Mesenchymal stem cell (in vitro differentiated cells and primary cell): ENCODE results near the gene NMNAT1.

Source experiments
- DNase-seq: peaks from one replicate; pipeline ENCODE4 v3.0.0-alpha.2; 2013
- H2AFZ ChIP-seq: one replicate; pipeline ENCODE4 v1.6.1; 2013; ENCODE audit warnings: low read depth, mild to moderate bottlenecking, control low read depth, inconsistent platforms, low read length, moderate library complexity
- H2AK5ac ChIP-seq: 2 replicates; pipeline ENCODE4 v1.6.1; 2013; ENCODE audit warnings: low read length, moderate library complexity, mild to moderate bottlenecking, inconsistent platforms; ENCODE audit not compliant: severe bottlenecking
- H2BK120ac ChIP-seq: one replicate; pipeline ENCODE4 v1.6.1; 2013; ENCODE audit warnings: low read depth, mild to moderate bottlenecking, inconsistent platforms, low read length, moderate library complexity
- H2BK12ac ChIP-seq, 2 experiments: one replicate each; pipeline ENCODE4 v1.6.1; 2013; ENCODE audit warnings: inconsistent platforms in 2 of 2, low read length in 2 of 2, mild to moderate bottlenecking in 2 of 2, moderate library complexity in 2 of 2, control low read depth in 1 of 2
- H2BK15ac ChIP-seq: one replicate; pipeline ENCODE4 v1.6.1; 2013; ENCODE audit warnings: mild to moderate bottlenecking, low read depth, inconsistent platforms; ENCODE audit not compliant: poor library complexity, severe bottlenecking
- H2BK5ac ChIP-seq: 2 replicates; pipeline ENCODE4 v1.6.1; 2013; ENCODE audit warnings: low read depth, mild to moderate bottlenecking, low read length, control low read depth, inconsistent platforms; ENCODE audit not compliant: poor library complexity, severe bottlenecking
- H3K14ac ChIP-seq, 2 experiments: one replicate each; pipeline ENCODE4 v1.6.1; 2013; ENCODE audit warnings: inconsistent platforms in 2 of 2, low read length in 2 of 2, control low read depth in 1 of 2, mild to moderate bottlenecking in 1 of 2, moderate library complexity in 1 of 2
- H3K18ac ChIP-seq, 2 experiments: one replicate each; pipeline ENCODE4 v1.6.1; 2013; ENCODE audit warnings: inconsistent platforms in 2 of 2, low read length in 2 of 2, control low read depth in 1 of 2, low read depth in 1 of 2, mild to moderate bottlenecking in 1 of 2
- H3K23ac ChIP-seq, 2 experiments: one replicate each; pipeline ENCODE4 v1.6.1; 2013; ENCODE audit warnings: inconsistent platforms in 2 of 2, low read length in 2 of 2, mild to moderate bottlenecking in 2 of 2, moderate library complexity in 2 of 2, control low read depth in 1 of 2
- H3K27ac ChIP-seq: 2 replicates; pipeline ENCODE4 v1.5.1; 2013; ENCODE audit warnings: mild to moderate bottlenecking, moderate library complexity, low read length, control low read depth, inconsistent platforms; ENCODE audit not compliant: poor library complexity, severe bottlenecking
- H3K27me3 ChIP-seq, 2 experiments: 2 replicates each; pipeline versions ENCODE4 v1.6.1 to v1.7.0; 2013; ENCODE audit warnings: low read length in 2 of 2, mild to moderate bottlenecking in 2 of 2, moderate library complexity in 2 of 2, control low read depth in 1 of 2, inconsistent platforms in 1 of 2; ENCODE audit not compliant: control insufficient read depth in 1 of 2, insufficient read depth in 1 of 2
- H3K36me3 ChIP-seq, 2 experiments: 2 replicates each; pipeline versions ENCODE4 v1.6.1 to v1.7.0; 2013; ENCODE audit warnings: low read length in 2 of 2, control low read depth in 1 of 2, inconsistent platforms in 1 of 2, low read depth in 1 of 2, mild to moderate bottlenecking in 1 of 2; ENCODE audit not compliant: insufficient read depth in 2 of 2, control insufficient read depth in 1 of 2
- H3K4ac ChIP-seq, 2 experiments: one replicate each; pipeline ENCODE4 v1.6.1; 2013; ENCODE audit warnings: inconsistent platforms in 2 of 2, low read length in 2 of 2, mild to moderate bottlenecking in 2 of 2, moderate library complexity in 2 of 2, control low read depth in 1 of 2, low read depth in 1 of 2
- H3K4me1 ChIP-seq: 2 replicates; pipeline ENCODE4 v1.6.1; 2013; ENCODE audit warnings: low read depth, low read length, control low read depth; ENCODE audit not compliant: control insufficient read depth, insufficient read depth
- H3K4me2 ChIP-seq: 2 replicates; pipeline ENCODE4 v1.6.1; 2013; ENCODE audit warnings: low read length, mild to moderate bottlenecking, inconsistent platforms; ENCODE audit not compliant: poor library complexity, severe bottlenecking
- H3K4me3 ChIP-seq, 2 experiments: 2 replicates each; pipeline versions ENCODE4 v1.5.1 to v1.7.0; 2013; ENCODE audit warnings: low read length in 2 of 2, mild to moderate bottlenecking in 2 of 2, control low read depth in 1 of 2, low read depth in 1 of 2; ENCODE audit not compliant: insufficient read depth in 1 of 2
- H3K79me1 ChIP-seq: replicated peaks from 2 replicates; pipeline ENCODE4 v1.6.1; 2013; ENCODE audit warnings: mild to moderate bottlenecking, control low read depth, low read length, inconsistent platforms; ENCODE audit not compliant: poor library complexity, severe bottlenecking
- H3K9ac ChIP-seq: 2 replicates; pipeline ENCODE4 v1.7.0; 2013; ENCODE audit warnings: mild to moderate bottlenecking, low read length, moderate library complexity
- H3K9me3 ChIP-seq: 2 replicates; pipeline ENCODE4 v1.7.0; 2013; ENCODE audit warnings: mild to moderate bottlenecking, low read length; ENCODE audit not compliant: control insufficient read depth
- H4K8ac ChIP-seq: one replicate; pipeline ENCODE4 v1.6.1; 2013; ENCODE audit warnings: inconsistent platforms, mild to moderate bottlenecking, low read length, moderate library complexity
- H4K91ac ChIP-seq: one replicate; pipeline ENCODE4 v1.6.1; 2013; ENCODE audit warnings: mild to moderate bottlenecking, low read length, inconsistent platforms
- WGBS: methylation state at CpG from one replicate; pipeline ENCODE4 v1.1.7; 2013; ENCODE audit warnings: mixed read lengths; 5-methylcytosine and 5-hydroxymethylcytosine counted together

The NMNAT1 gene

DNA sequence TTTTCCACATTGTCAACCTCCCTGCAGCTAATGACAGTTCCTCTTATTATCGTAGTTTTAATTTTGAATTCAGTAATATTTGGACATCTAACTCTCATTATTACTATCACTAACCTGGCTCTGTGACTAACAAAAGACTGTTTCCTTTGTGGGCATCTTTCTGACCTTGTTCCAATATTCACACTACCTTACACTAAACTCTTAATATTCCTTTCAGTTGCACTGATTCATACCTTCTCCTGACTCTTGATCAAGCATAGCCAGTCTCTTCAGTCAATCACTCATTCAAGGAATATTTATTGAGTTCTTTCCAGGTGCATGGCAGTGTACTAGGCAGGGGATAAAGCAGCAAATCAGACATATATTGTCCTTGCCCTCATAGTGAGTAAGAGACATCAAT is 25.4 kb upstream of the NMNAT1 start:
- Histone ChIP-seq H3K27ac (no peak overlapping the region), H2BK120ac (no peak overlapping the region), H2AFZ (no peak overlapping the region), H3K79me1 (no peaks in the 10 kb centered on the region), H2BK5ac (no peak overlapping the region), H2BK15ac (no peak overlapping the region), H3K4me3 (no peak overlapping the region), H2AK5ac (no peak overlapping the region), H4K8ac (no peak overlapping the region), H3K9me3 (no peaks in the 10 kb centered on the region), H3K4ac (no peak overlapping the region), H3K4me2 (no peak overlapping the region), H4K91ac (no peak overlapping the region), H3K14ac (no peak overlapping the region), H3K36me3 (no peaks in the 10 kb centered on the region), H3K23ac (no peak overlapping the region), H3K4me1 (no peaks in the 10 kb centered on the region), H3K18ac (no peak overlapping the region), H3K9ac (no peak overlapping the region), H3K27me3 (peaks cover 0 to 3% of the 10 kb centered on the region in 2 experiments), H2BK12ac (no peak overlapping the region)
- DNase-seq = no peak
- 97% methylated on average over 1 of the region's 1 CpG for WGBS

DNA sequence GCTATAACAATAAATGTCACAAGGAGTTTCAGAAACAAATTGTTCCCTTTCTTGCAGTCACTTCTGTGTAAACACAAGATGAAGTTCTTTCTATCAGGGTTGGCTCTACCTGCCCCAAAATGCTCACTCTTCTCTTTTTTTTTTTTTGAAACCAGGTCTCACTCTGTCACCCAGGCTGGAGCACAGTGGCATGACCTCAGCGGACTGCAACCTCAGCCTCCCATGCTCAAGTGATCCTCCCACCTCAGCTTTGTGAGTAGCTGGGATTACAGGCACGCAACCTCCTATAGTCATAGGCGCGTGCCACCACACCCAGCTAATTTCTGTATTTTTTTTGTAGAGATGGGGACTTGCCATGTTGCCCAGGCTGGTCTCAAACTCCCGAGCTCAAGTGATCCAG is 22.7 kb upstream of the NMNAT1 start:
- Histone ChIP-seq H3K36me3 (no peaks in the 10 kb centered on the region), H2AK5ac (no peak overlapping the region), H2BK12ac (no peak overlapping the region), H3K4me3 (no peak overlapping the region), H3K18ac (no peak overlapping the region), H2BK15ac (no peak overlapping the region), H2AFZ (no peak overlapping the region), H3K79me1 (no peaks in the 10 kb centered on the region), H3K27ac (no peak overlapping the region), H2BK5ac (no peak overlapping the region), H3K4ac (no peak overlapping the region), H2BK120ac (no peak overlapping the region), H3K9ac (no peak overlapping the region), H3K4me2 (no peak overlapping the region), H4K91ac (no peak overlapping the region), H3K23ac (no peak overlapping the region), H3K9me3 (no peaks in the 10 kb centered on the region), H3K27me3 (peaks cover 0 to 3% of the 10 kb centered on the region in 2 experiments), H3K14ac (no peak overlapping the region), H4K8ac (no peak overlapping the region), H3K4me1 (no peaks in the 10 kb centered on the region)
- WGBS = 97% methylated on average over 4 of the region's 5 CpGs
- no peak for DNase-seq

DNA sequence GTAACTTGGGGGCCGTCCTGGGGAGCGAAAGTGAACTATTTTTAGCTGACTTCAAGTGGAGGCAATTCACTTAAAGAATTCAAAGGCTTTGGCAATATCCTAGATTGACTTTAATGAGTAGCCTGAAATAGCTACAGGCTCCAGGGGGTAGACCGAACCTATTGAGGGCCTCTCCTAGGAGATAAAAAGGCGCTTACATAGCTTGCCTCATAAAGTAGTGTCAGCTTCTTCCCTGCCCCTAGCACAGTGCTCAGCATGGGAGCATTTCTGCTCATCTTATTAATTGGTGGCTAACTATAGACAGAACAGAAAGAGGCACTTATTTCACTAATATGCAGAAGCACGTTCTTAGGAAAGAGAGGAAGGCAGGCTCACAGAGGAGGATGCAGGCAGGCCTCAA is 20.9 kb upstream of the NMNAT1 start:
- peak; percentile 28 for DNase-seq
- 61% methylated on average over 5 of the region's 5 CpGs for WGBS
- H3K4me2 ChIP-seq = no peak overlapping the region
- no peak overlapping the region for H2BK120ac ChIP-seq
- H3K79me1 ChIP-seq = no peaks in the 10 kb centered on the region
- no peak overlapping the region for H3K23ac ChIP-seq
- H3K4ac ChIP-seq = no peak overlapping the region
- no peak overlapping the region for H3K9ac ChIP-seq
- no peak overlapping the region for H3K18ac ChIP-seq
- no peak overlapping the region for H2BK12ac ChIP-seq
- peaks cover 2% of the 10 kb centered on the region for H3K4me1 ChIP-seq
- H3K4me3 ChIP-seq = no peak overlapping the region
- no peak overlapping the region for H2BK5ac ChIP-seq
- H3K36me3 ChIP-seq = no peaks in the 10 kb centered on the region
- H2AFZ ChIP-seq = no peak overlapping the region
- no peak overlapping the region for H2AK5ac ChIP-seq
- H3K27ac ChIP-seq = no peak overlapping the region
- no peak overlapping the region for H4K8ac ChIP-seq
- H2BK15ac ChIP-seq = no peak overlapping the region
- H3K14ac ChIP-seq = no peak overlapping the region
- no peaks in the 10 kb centered on the region for H3K9me3 ChIP-seq
- no peak overlapping the region for H4K91ac ChIP-seq
- H3K27me3 ChIP-seq = peaks cover 0 to 3% of the 10 kb centered on the region in 2 experiments

DNA sequence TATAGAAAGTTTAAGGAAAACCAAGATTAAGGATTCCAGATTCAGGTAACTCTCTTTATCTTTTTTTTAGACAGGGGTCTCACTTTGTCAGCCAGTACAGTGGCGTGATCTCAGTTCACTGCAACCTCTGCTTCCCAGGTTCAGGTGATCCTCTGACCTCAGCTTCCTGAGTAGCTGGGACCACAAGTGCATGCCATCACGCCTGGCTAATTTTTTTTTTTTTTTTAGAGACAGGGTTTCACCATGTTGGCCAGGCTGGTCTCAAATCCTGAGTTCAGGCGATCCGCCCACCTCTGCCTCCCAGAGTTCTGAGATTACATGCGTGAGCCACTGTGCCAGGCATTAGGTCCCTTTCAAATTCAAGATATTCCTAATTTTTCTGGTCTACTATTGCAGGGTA is 16.0 kb upstream of the NMNAT1 start:
- H3K4me2 ChIP-seq = no peak overlapping the region
- H2AFZ ChIP-seq = no peak overlapping the region
- no peaks in the 10 kb centered on the region for H3K27me3 ChIP-seq
- no peak overlapping the region for H3K14ac ChIP-seq
- no peak overlapping the region for H3K18ac ChIP-seq
- WGBS = 88% methylated on average over 4 of the region's 5 CpGs
- H3K4ac ChIP-seq = no peak overlapping the region
- peaks cover 5% of the 10 kb centered on the region for H3K4me1 ChIP-seq
- H2BK120ac ChIP-seq = no peak overlapping the region
- no peak overlapping the region for H3K4me3 ChIP-seq
- H2BK12ac ChIP-seq = no peak overlapping the region
- H3K36me3 ChIP-seq = peaks cover 7 to 28% of the 10 kb centered on the region in 2 experiments
- no peak overlapping the region for H3K9ac ChIP-seq
- no peak overlapping the region for H2AK5ac ChIP-seq
- no peak for DNase-seq
- H3K9me3 ChIP-seq = no peaks in the 10 kb centered on the region
- H3K79me1 ChIP-seq = peaks cover 6% of the 10 kb centered on the region
- no peak overlapping the region for H3K27ac ChIP-seq
- no peak overlapping the region for H3K23ac ChIP-seq
- no peak overlapping the region for H4K8ac ChIP-seq
- no peak overlapping the region for H2BK15ac ChIP-seq
- H4K91ac ChIP-seq = no peak overlapping the region
- no peak overlapping the region for H2BK5ac ChIP-seq
